Liver (tissue), 3 donors: Measurements from ENCODE around the gene PTPRN2.

ENCODE experiments used
- ATF3 ChIP-seq: IDR thresholded peaks from 2 replicates; pipeline ENCODE4 v1.6.1; 2016; ENCODE audit warnings: antibody characterized with exemption
- JUND ChIP-seq, 2 donors: IDR thresholded peaks; 2 replicates each; pipeline ENCODE4 v1.6.1; 2016; ENCODE audit warnings: antibody characterized with exemption in 2 of 2
- MAX ChIP-seq: IDR thresholded peaks from 2 replicates; pipeline ENCODE4 v1.6.1; 2016; ENCODE audit warnings: antibody characterized with exemption
- TF ChIP-seq, protein P1 (sequence below): fragments of 150-350 bp; IDR thresholded peaks from 2 replicates; pipeline ENCODE4 v1.5.1; 2017; ENCODE audit warnings: improper control_type of control experiment, low read depth, low read length; ENCODE audit not compliant: missing input control
- donor health status: healthy.
- donor health status: healthy.

- TF ChIP-seq, protein P1, sequence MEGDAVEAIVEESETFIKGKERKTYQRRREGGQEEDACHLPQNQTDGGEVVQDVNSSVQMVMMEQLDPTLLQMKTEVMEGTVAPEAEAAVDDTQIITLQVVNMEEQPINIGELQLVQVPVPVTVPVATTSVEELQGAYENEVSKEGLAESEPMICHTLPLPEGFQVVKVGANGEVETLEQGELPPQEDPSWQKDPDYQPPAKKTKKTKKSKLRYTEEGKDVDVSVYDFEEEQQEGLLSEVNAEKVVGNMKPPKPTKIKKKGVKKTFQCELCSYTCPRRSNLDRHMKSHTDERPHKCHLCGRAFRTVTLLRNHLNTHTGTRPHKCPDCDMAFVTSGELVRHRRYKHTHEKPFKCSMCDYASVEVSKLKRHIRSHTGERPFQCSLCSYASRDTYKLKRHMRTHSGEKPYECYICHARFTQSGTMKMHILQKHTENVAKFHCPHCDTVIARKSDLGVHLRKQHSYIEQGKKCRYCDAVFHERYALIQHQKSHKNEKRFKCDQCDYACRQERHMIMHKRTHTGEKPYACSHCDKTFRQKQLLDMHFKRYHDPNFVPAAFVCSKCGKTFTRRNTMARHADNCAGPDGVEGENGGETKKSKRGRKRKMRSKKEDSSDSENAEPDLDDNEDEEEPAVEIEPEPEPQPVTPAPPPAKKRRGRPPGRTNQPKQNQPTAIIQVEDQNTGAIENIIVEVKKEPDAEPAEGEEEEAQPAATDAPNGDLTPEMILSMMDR = no peak
- no peak for TF ChIP-seq ATF3
- TF ChIP-seq MAX = no peak
- TF ChIP-seq JUND (IDR thresholded peaks at IDR 0.05) = no peak
These were observed 291.4 kb downstream of the PTPRN2 start for GRCh38 chr7:158295966-158296797.
